ENCODE data around the gene CNOT6L. TPM values are rescaled to one million over a fixed set of nuclear protein-coding genes. Genes with fewer than 3 reads are reported as not detected.

The CNOT6L gene
- polyA plus RNA-seq, 1 donor from 2014 or later = 14.4 TPM

GRCh38 chr4:77765720-77766119 is 53.4 kb downstream of the CNOT6L start:
- H3K27ac ChIP-seq (ENCODE audit: low read length) = no peak overlapping the region
- no peak overlapping the region for H3K4me2 ChIP-seq (ENCODE audit: low read length)
- TF ChIP-seq RAD21 (conservative IDR thresholded peaks at IDR 0.05) (no peak), POLR2AphosphoS5 (IDR thresholded peaks at IDR 0.05) (no peak), SMC3 (conservative IDR thresholded peaks at IDR 0.05; ENCODE audit: poor library complexity) (no peak), CTCF (IDR thresholded peaks at IDR 0.05; ENCODE audit: poor library complexity, severe bottlenecking) (no peak), REST (IDR thresholded peaks at IDR 0.05; ENCODE audit: borderline replicate concordance) (no peak), MXI1 (conservative IDR thresholded peaks at IDR 0.05; ENCODE audit: poor library complexity, severe bottlenecking) (no peak), EP300 (conservative IDR thresholded peaks at IDR 0.05; ENCODE audit: poor library complexity, severe bottlenecking) (no peak), EZH2 (IDR thresholded peaks at IDR 0.05; ENCODE audit: borderline replicate concordance, insufficient read depth, low read length, poor library complexity, severe bottlenecking) (no peak), TAF1 (IDR thresholded peaks at IDR 0.05; ENCODE audit: low read depth) (no peak)
- H3K36me3 ChIP-seq (ENCODE audit: insufficient read depth, low read length) = peaks cover 18% of the 10 kb centered on the region
- H2AFZ ChIP-seq (ENCODE audit: low read depth, low read length) = no peak overlapping the region
- no peaks in the 10 kb centered on the region for H3K79me2 ChIP-seq (replicated peaks; ENCODE audit: insufficient read depth, low read length)
- H3K4me3 ChIP-seq (ENCODE audit: low read length) = no peak overlapping the region
- H3K9me2 ChIP-seq (ENCODE audit: insufficient read depth, low read length) = no peaks in the 10 kb centered on the region
- peaks cover 4% of the 10 kb centered on the region for H3K9me3 ChIP-seq (ENCODE audit: low read length)
- H3K27me3 ChIP-seq (ENCODE audit: insufficient read depth, low read depth, low read length) = no peaks in the 10 kb centered on the region
- no peaks in the 10 kb centered on the region for H3F3A ChIP-seq (ENCODE audit: insufficient read depth, low read length, poor library complexity, severe bottlenecking)
- H4K20me1 ChIP-seq (ENCODE audit: insufficient read depth) = no peaks in the 10 kb centered on the region
- H3K9ac ChIP-seq (ENCODE audit: low read length) = no peak overlapping the region

GRCh38 chr4:77762531-77762930 is 56.6 kb downstream of the CNOT6L start:
- Histone ChIP-seq H3K79me2 (replicated peaks; ENCODE audit: insufficient read depth, low read length) (no peaks in the 10 kb centered on the region), H3K36me3 (ENCODE audit: insufficient read depth, low read length) (peaks cover 18% of the 10 kb centered on the region), H2AFZ (ENCODE audit: low read depth, low read length) (no peak overlapping the region), H3F3A (ENCODE audit: insufficient read depth, low read length, poor library complexity, severe bottlenecking) (no peaks in the 10 kb centered on the region), H3K4me2 (ENCODE audit: low read length) (no peak overlapping the region), H3K27me3 (ENCODE audit: insufficient read depth, low read depth, low read length) (no peaks in the 10 kb centered on the region), H3K27ac (ENCODE audit: low read length) (no peak overlapping the region), H3K9me2 (ENCODE audit: insufficient read depth, low read length) (no peaks in the 10 kb centered on the region), H3K9me3 (ENCODE audit: low read length) (peaks cover 4% of the 10 kb centered on the region), H3K9ac (ENCODE audit: low read length) (no peak overlapping the region), H3K4me3 (ENCODE audit: low read length) (no peak overlapping the region), H4K20me1 (ENCODE audit: insufficient read depth) (no peaks in the 10 kb centered on the region)
- TF ChIP-seq EP300 (conservative IDR thresholded peaks at IDR 0.05; ENCODE audit: poor library complexity, severe bottlenecking) = no peak
- no peak for TF ChIP-seq SMC3 (conservative IDR thresholded peaks at IDR 0.05; ENCODE audit: poor library complexity)
- TF ChIP-seq MXI1 (conservative IDR thresholded peaks at IDR 0.05; ENCODE audit: poor library complexity, severe bottlenecking) = no peak
- no peak for TF ChIP-seq RAD21 (conservative IDR thresholded peaks at IDR 0.05)
- TF ChIP-seq REST (IDR thresholded peaks at IDR 0.05; ENCODE audit: borderline replicate concordance) = no peak
- TF ChIP-seq EZH2 (IDR thresholded peaks at IDR 0.05; ENCODE audit: borderline replicate concordance, insufficient read depth, low read length, poor library complexity, severe bottlenecking) = no peak
- no peak for TF ChIP-seq CTCF (IDR thresholded peaks at IDR 0.05; ENCODE audit: poor library complexity, severe bottlenecking)
- TF ChIP-seq TAF1 (IDR thresholded peaks at IDR 0.05; ENCODE audit: low read depth) = no peak
- no peak for TF ChIP-seq POLR2AphosphoS5 (IDR thresholded peaks at IDR 0.05)

Measured in neural cell (in vitro differentiated cells).